Measurements from ENCODE around the gene TGM1.

The TGM1 gene

DNA sequence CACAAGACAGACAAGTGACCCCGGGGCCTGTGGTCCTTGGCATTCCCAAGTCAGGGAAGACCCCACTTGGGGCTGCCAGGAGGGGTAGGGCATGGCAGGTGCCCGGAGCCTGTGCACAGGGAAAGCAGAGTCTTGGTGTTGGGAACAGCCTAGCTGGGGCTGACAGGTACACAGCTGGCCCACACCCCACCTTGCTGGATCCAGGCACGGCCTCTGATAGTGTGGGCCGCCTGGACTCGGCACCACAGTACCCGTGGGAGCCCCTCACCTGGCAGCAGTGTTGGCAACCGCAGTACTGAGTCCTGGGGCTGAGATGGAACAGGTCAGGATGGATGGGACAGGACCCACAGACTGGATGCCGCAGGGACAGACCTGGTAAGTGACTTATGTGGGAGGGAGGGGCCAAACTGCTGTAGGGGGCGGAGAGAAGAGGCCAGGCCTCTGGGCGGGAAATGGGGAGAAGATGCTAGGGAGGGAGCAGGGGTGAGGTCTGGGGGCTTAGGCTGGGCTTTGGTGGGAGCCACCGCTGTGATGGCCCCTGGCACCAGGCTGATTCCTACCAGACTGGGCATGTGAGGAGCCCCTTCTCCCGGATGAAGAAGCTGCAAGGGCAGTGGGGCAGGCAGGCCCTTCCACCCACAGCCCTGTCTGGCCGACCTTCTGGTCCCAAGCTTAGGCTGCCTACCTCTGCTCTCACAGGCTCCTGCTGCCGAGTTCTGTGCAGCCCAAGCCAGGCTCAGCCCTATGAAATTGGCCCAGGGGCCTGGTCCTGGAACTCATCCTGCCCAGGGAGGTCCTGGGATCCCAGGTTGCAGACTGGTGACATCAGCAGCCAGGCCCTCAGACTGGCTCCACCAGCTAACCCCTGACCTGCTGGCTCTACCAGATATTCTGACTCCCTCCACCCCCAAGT lies at the start of gene TGM1:
TSS of gene TGM1 (minus strand) at position 357 of the 913 bp plus-strand sequence. CDS start 825 bp downstream, outside the sequence.
- in situ Hi-C loops (cut with MboI; ENCODE audit: low sequenced_read_pairs): no loop called here

DNA sequence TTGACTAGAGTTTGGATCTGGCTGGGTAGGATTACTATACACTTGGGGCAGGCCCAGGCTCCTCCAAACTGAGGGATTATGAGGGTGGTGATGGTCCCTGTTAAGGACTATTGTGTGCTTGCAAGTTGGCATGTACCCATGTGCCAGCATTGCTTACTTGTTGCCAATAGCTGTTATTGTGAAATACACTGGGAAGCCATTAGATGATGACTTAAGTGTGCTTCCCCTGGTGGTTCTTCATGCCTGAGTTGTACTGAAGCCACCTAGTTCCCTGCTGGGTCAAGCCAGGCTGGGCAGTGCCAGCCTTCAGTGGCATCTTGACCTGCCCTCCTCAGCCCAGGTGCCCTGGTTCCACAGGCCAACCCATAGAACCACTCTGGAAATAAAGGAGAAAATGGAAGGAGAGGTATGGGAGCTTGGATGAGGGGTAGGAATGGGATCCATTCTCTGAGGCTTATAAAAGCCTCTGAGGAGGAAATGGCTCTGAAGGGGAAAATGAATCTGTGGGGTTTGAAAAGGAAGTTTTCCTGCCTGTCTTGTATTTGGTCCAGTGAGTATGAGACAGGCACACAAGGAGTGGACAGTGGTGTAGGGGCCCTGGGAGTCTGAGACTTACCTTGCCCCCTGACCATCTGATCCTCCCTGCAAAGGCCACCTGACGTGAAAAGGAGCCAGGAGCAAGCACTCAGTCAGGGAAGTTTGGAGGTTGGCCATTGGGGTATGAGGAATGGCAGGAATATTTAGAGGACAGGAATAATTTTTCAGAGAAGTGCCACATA lies 49.0 kb upstream of the TGM1 start:
- in situ Hi-C loops (cut with MboI; ENCODE audit: low sequenced_read_pairs): no loop called here

DNA sequence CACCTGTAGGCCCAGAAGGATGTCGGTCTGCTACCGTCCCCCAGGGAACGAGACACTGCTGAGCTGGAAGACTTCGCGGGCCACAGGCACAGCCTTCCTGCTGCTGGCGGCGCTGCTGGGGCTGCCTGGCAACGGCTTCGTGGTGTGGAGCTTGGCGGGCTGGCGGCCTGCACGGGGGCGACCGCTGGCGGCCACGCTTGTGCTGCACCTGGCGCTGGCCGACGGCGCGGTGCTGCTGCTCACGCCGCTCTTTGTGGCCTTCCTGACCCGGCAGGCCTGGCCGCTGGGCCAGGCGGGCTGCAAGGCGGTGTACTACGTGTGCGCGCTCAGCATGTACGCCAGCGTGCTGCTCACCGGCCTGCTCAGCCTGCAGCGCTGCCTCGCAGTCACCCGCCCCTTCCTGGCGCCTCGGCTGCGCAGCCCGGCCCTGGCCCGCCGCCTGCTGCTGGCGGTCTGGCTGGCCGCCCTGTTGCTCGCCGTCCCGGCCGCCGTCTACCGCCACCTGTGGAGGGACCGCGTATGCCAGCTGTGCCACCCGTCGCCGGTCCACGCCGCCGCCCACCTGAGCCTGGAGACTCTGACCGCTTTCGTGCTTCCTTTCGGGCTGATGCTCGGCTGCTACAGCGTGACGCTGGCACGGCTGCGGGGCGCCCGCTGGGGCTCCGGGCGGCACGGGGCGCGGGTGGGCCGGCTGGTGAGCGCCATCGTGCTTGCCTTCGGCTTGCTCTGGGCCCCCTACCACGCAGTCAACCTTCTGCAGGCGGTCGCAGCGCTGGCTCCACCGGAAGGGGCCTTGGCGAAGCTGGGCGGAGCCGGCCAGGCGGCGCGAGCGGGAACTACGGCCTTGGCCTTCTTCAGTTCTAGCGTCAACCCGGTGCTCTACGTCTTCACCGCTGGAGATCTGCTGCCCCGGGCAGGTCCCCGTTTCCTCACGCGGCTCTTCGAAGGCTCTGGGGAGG lies 47.9 kb upstream of the TGM1 start, which contains the start of gene LTB4R:
TSS of gene LTB4R (plus strand) at position 857 of the 959 bp plus-strand sequence. CDS start 4,150 bp downstream, outside the sequence.
- in situ Hi-C loops (cut with MboI; ENCODE audit: low sequenced_read_pairs): no loop called here

DNA sequence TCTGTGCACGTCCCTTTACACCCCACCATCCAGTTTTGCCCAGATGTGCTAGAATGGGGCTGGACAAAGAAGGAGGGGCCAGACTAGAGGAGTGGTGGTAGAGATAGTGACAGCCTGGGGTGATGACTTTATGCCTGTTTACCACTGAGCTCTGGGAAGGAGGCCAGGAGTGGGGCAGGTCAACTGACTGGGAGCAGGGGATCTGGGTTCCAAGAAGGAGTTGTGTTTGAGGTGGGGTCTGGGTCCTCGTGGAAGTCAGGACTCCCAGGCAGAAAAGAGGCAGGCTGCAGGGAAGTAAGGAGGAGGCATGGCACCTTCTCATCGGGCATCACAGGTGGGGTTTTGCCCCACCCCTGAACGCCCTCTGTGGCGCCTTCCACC lies 47.3 kb upstream of the TGM1 start:
- in situ Hi-C loops (cut with MboI; ENCODE audit: low sequenced_read_pairs): no loop called here

DNA sequence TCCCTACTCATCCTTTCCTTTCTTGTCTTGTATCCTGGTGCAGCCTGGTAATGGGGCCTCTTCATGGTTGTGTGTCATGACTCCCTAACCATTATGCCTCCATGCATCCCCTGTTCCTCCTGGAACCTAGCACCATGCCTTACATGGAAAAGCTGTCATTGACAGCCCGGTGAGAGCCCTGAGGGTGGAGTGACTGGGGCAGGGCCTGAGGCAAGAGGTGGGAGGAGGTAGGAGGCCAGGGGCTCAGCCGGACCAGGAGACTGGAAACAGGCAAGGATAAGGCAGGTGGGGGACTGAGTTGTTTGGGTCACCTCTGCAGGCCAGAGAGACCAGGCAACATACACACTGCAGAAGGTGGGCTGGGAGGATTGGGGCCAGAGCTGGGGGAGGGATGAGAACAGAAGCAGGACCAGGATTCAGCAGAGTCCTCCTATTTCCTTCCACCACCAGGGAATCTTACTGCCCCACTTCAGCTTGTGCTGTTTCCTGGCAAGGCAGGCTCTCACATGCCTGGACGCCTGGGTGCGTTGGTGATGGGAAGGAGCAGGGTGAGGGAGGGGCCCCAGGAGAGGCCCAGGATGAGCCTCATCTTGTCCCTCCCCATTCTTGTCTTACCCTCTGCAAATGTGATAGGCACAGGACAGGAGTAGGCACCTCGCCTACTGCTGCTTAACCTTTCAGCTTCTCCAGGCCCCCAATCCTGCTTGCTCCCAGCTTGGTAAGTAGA lies 46.7 kb upstream of the TGM1 start, which contains the start of gene LTB4R2:
TSS of gene LTB4R2 (plus strand) at position 603 of the 727 bp plus-strand sequence. CDS start 525 bp downstream, outside the sequence.
- in situ Hi-C loops (cut with MboI; ENCODE audit: low sequenced_read_pairs): no loop called here

DNA sequence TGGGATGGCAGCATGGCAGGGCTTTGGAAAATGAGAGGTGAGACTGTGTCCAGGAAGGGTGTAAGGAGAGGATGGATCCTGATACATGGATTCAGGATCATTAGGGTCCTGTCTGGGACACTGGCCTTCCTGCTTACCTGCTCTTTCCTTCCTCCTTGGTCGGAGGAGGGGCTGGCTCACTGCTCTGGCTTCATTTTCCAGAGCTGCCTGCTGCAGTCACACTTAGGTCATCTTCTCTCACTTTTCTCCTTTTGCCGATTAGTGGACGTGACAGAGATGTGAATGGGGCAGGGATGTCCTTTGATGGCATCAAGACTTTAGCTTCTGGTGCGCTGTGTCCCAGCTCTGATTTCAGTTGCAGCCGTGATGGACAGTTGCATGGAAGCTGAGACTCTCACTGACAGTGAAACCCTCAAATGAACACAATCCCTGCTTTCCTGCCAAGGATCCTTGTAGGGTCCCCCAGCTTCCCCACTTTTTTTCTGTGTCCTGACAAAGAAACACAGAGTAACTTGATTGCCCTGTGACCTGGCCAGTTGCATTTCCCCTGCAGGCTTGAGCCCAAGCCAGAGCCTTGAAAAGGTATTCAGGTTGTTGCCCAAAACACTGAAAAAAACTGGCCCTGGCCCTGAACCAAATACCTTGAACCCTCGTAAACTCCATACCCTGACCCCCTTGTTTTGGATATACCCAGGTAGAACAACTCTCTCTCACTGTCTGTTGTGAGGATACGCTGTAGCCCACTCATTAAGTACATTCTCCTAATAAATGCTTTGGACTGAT lies 45.6 kb upstream of the TGM1 start:
- in situ Hi-C loops (cut with MboI; ENCODE audit: low sequenced_read_pairs): no loop called here

DNA sequence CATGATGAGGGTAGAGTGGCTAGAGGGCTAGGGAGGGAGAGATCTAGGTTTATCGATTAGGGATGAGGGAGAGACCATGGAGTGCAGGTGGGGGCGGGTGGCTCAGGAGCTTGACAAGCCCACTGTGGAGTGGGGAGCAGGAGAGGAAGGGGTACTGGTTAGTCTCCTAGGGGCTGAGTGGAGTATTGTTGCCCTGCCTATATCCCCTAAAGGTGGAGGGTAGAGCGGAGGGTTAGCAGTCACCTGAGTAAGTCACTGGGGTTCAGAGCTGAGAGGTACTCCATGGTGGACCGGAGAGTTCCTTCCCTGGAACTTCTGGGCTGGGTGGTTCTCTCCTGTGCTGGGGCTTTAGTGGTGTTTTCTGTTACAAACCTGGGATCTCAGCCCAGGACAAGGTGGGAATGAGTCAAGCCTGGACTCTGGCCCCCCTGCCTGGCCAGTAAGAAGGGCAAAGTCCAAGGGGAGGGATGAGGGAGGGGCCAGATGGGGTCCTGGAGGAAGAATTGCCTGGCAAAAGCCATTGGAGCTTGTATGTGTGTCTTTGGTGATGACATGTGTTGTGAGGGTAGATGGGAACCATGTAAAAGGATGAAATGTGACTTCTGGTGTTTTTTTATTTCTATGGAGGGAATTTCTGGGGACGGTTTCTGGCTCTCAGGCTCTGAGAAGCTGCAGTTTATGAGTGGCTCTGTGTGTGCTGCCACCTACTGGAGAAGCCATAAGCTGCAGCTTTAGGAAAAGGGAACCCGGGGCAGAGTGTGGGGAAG lies 44.8 kb upstream of the TGM1 start, which contains the start of gene CIDEB:
TSS of gene CIDEB (minus strand) at position 403 of the 767 bp plus-strand sequence. CDS start at position 284, 119 bp downstream.
- in situ Hi-C loops (cut with MboI; ENCODE audit: low sequenced_read_pairs): no loop called here

DNA sequence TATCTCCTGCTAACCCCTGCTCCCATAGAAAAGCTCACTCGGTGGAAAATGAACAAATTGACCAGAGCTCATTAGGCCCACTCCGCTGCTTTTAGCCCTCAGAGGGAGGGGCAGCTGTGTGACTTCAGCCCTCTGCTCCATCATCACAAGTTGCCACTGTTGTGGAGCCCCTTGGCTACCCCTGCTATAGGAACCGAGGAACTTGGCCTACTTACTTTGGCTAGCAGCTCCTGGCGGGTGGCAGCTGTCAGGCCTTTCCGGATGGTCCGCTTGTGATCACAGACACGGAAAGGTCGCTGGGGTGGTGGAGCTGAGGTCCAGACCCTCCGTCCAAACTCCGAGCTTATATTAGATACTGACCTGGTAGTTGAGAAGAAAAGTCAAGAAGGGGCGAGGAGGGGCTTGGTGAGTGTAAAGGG lies 44.2 kb upstream of the TGM1 start:
- in situ Hi-C loops (cut with MboI; ENCODE audit: low sequenced_read_pairs): no loop called here

DNA sequence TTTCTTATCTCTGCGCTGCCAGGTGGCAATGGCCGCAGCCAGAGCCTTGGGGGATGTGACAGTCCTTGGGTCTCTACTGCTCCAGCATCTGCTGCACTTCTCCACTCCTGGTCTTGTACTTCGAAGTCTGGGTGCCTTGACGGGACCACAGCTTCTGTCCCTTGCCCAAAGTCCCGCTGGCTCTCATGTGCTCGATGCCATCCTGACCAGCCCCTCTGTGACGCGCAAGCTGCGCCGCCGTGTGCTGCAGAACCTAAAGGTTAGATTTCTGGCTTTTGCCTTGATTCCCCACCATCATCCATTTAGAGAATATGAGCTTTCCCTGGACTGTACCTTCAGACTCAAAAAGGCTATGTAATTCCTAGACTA lies 41.0 kb upstream of the TGM1 start:
- in situ Hi-C loops (cut with MboI; ENCODE audit: low sequenced_read_pairs): no loop called here

DNA sequence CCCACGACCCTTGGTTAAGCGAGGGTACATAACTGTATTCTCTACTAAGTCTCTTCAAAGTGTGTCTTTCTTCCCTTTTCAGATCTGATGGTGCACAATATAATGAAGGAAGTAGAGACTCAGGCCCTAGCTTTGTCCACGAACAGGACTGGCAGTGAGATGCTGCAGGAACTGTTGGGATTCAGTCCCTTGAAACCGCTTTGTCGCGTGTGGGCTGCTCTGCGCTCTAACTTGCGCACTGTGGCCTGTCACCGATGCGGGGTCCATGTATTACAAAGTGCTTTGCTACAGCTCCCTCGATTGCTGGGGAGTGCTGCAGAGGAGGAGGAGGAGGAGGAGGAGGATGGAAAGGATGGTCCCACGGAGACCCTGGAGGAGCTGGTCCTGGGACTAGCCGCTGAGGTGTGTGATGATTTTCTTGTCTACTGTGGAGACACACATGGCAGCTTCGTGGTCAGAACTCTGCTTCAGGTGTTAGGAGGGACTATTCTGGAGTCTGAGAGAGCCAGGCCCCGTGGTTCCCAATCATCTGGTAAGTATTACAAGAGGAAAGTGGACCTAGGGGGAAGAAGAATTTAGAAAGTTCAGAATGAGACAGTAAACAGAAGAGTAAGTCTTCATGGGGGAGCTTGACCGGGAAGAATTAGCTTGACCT lies 37.5 kb upstream of the TGM1 start:
- in situ Hi-C loops (cut with MboI; ENCODE audit: low sequenced_read_pairs): no loop called here

DNA sequence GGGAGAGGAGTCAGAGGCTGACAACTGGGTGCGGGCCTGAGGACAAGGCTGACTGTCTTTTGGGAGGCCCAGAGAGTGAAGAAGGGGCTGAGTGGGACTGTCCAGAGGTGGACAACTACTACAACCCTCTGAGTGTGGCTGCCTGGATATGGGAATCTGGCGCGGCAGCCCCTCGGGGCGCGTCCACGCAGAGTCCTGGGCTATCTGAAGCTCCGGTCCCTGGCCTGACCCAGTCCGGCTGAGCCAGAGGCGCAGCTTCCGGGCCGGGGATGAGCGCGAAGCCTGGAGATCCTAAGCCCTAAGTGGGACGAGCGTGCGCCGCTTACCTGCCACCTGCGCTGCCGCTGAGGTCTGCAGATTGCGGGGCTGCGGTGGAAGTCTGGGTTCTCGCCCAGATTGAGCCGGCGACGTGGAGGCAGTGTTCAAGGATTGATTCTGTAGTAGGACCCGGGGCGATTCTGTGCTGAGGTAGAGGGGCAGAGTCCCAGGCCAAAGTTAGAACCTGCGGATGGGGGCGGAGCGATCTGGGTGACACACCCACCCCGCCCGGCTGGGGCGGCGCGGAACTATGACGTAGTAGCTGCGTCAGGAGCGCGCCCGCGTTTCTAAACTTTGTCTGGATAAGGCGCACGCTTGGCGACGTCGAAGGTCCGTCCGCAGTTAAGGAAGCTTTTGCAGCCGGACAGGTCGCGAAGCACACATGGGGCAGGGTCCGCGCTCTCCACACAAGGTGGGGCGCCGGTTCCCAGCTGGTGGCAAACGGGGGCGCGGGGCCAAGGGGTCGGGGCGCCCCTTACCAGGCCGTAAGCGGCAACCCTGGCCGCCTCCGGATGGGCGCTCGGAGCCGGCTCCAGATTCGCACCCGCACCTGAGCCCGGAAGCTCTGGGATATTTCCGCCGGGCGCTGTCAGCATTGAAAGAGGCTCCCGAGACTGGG lies 36.5 kb upstream of the TGM1 start, which contains the start of the genes DHRS1 and NOP9:
TSS of gene DHRS1 (minus strand) at position 526 of the 937 bp plus-strand sequence. CDS start 674 bp downstream, outside the sequence.
TSS of gene NOP9 (plus strand) at position 596 of the 937 bp plus-strand sequence. CDS start at position 701, 105 bp downstream.
- in situ Hi-C loops (cut with MboI; ENCODE audit: low sequenced_read_pairs): loop anchor here (5.0 kb wide), 1 partner anchor 57 kb away; the partner anchor contains the start of gene TINF2

DNA sequence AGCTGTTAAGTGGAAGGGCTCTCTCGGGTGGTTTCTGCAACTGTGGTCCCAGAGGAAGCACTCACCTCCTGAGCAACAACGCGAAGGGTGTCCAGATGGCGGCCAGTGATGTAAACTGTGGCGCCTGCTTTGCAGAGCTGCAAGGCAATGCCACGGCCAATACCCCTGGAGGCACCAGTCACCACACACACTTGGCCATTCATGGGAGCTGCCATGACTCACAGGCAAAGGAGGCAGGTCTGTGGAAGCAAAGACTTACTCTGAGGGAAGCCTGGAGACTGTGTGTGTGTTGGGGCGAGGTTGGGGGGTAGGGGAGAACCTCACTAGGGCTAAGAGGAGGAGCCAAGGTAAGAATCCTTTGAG lies 35.9 kb upstream of the TGM1 start:
- in situ Hi-C loops (cut with MboI; ENCODE audit: low sequenced_read_pairs): loop anchor here (5.0 kb wide), 1 partner anchor 57 kb away; the partner anchor contains the start of gene TINF2

DNA sequence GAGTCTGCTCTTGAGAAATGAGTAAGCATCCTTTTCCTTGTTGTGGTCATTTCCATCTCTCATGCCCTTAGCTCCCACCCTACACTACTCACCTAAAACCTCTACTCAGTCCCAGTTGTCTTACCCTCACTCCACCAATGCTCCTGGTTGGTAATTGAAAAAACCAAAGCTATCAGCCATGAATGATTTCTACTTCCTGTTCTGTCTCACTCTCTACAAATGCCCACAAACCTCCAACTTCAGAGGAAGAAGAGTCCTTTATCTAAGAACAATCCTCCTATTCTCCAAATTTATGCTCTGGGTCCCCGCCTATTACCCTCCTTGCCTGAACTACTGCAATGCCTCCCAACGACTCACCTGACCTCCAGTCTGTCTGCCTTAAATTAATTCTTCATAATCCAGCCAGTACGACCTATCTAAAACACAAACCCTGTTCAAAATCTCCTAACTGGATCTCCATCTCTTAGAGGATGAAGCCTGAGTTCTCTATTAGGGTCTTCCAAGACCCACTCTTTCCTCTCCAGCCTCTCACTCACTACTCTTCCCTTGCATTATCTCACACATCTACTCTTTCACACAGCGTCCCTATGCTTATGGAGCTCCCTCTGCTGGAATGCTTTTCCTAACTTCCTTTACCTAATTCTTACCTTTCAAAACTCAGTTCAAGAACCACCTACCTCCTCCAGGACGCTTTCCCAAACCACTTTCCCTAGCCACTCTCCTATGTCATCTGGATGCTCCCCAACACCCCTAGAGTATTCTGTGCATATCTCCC lies 34.4 kb upstream of the TGM1 start:
- in situ Hi-C loops (cut with MboI; ENCODE audit: low sequenced_read_pairs): loop anchor here (5.0 kb wide), 1 partner anchor 55 kb away; the partner anchor contains the start of gene TINF2

DNA sequence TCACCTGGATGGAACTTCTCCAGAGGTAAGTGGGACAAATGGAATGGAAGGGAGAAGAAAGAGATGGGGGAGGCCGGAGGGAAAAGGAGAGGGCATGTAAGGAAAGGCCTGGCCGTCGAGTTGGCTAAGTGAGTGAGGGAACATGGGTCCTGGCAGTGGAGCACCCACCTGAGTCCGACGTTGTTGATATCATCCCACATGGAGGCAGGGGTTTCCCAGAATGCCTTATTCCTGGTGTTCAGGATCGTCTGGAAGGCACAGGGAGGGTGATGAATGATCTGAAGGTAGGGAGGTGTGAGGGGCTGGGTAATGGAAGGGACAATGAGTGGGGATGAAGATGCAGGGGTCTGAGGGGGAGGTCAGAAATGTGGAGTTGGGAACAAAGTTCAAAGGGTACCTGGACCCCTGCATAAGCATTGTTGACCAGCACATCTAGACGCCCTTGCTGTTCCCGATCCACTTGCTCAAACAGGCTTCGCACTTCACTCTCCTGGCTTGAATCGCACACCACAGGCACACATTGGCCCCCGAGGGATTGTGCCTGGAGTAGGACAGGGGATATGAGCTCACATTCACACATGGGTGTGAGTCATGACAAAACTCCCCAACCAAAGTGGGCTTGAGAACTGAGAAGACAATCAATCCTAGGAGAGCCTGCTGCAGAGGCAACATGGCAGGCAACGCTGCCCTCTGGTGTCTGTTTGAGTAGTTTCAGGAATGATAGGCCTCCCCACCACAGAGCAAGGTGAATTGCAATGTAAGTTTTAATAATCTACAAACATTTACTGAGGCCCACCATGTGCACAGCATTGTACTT lies 33.6 kb upstream of the TGM1 start:
- in situ Hi-C loops (cut with MboI; ENCODE audit: low sequenced_read_pairs): loop anchor here (5.0 kb wide), 1 partner anchor 54 kb away; the partner anchor contains the start of gene TINF2

All from HL-60/S4 treated with retinoic acid at 250 ng/mL for 4 days and 3 days (cell line).